A673 (cell line): Measurements from ENCODE around the gene EYS. TPM values are rescaled to one million over a fixed set of nuclear protein-coding genes. Genes with fewer than 3 reads are reported as not detected.

ENCODE experiments used
- BruUV-seq: library from RNA; stranded (reverse); fragments of 400-500 nt; replicated peaks from 2 replicates; lab custom pipeline; 2021; lab: Mats Ljungman, UMichigan
- CTCF ChIA-PET: fragments of 300-600 bp; sonication (Branson Sonifier 250); formaldehyde crosslinking; loops from one replicate; lab custom pipeline; 2022; ENCODE audit warnings: antibody characterized with exemption; lab: Charles Lee
- POLR2A ChIA-PET: fragments of 300-600 bp; sonication (Branson Sonifier 250); formaldehyde crosslinking; loops from one replicate; lab custom pipeline; 2022; ENCODE audit warnings: antibody characterized with exemption; ENCODE audit not compliant: low non-redundant PET; lab: Charles Lee
- DNase-seq: peaks from one replicate; pipeline ENCODE4 v3.0.0-alpha.2; 2015; ENCODE audit warnings: low spot score
- H3K27ac ChIP-seq: fragments of 200-600 bp; sonication (generic); 2 replicates; pipeline ENCODE4 v1.5.1; 2016; ENCODE audit warnings: mixed run types, low read depth, mild to moderate bottlenecking, mixed read lengths, antibody characterized with exemption, low read length; ENCODE audit not compliant: poor library complexity, severe bottlenecking
- H3K27me3 ChIP-seq: fragments of 200-600 bp; sonication (generic); replicated peaks from 2 replicates; pipeline ENCODE4 v1.6.1; 2017; ENCODE audit warnings: mixed run types, low read depth, mild to moderate bottlenecking, mixed read lengths, antibody characterized with exemption, low read length; ENCODE audit not compliant: insufficient read depth, poor library complexity
- H3K36me3 ChIP-seq: fragments of 200-600 bp; sonication (generic); 2 replicates; pipeline ENCODE4 v1.6.1; 2016; ENCODE audit warnings: mixed run types, mild to moderate bottlenecking, mixed read lengths, antibody characterized with exemption, low read length; ENCODE audit not compliant: insufficient read depth, poor library complexity, severe bottlenecking
- H3K4me1 ChIP-seq: fragments of 200-600 bp; sonication (generic); 2 replicates; pipeline ENCODE4 v1.6.1; 2017; ENCODE audit warnings: mixed run types, mild to moderate bottlenecking, mixed read lengths, antibody characterized with exemption, low read length; ENCODE audit not compliant: insufficient read depth, poor library complexity, severe bottlenecking
- H3K4me3 ChIP-seq: fragments of 200-600 bp; sonication (generic); 2 replicates; pipeline ENCODE4 v1.5.1; 2016; ENCODE audit warnings: low read depth, mixed run types, mild to moderate bottlenecking, mixed read lengths, low read length; ENCODE audit not compliant: poor library complexity, severe bottlenecking
- H3K9me3 ChIP-seq: fragments of 200-600 bp; sonication (generic); 2 replicates; pipeline ENCODE4 v1.6.1; 2016; ENCODE audit warnings: mixed run types, low read depth, mild to moderate bottlenecking, mixed read lengths, antibody characterized with exemption, low read length; ENCODE audit not compliant: poor library complexity, severe bottlenecking
- EZH2 ChIP-seq: fragments of 200-600 bp; sonication (generic); IDR thresholded peaks from 2 replicates; pipeline ENCODE4 v1.6.1; 2017; ENCODE audit warnings: borderline replicate concordance, low read depth, mild to moderate bottlenecking, mixed read lengths, antibody characterized with exemption, low read length; ENCODE audit not compliant: poor library complexity, severe bottlenecking
- intact Hi-C: fragments of 100-400 bp; cut with micrococcal nuclease; formaldehyde crosslinking; loops from one replicate; pipeline ENCODE4 v1.10.0; 2022; ENCODE audit not compliant: unreplicated experiment
- total RNA-seq: library from RNA; stranded (reverse); gene quantifications from 2 replicates; pipeline ENCODE4 v1.2.3, GENCODE V29; 2021
- TF ChIP-seq, protein P1 (sequence below): fragments of 300-800, 200-600 bp; sonication (generic); conservative IDR thresholded peaks from 2 replicates; pipeline ENCODE4 v1.5.1; 2017; ENCODE audit warnings: low read depth, mild to moderate bottlenecking, antibody characterized with exemption, low read length, moderate library complexity, mixed read lengths

EYS gene
- total RNA-seq, 1 experiment from 2014 or later: 0.47 TPM

DNA sequence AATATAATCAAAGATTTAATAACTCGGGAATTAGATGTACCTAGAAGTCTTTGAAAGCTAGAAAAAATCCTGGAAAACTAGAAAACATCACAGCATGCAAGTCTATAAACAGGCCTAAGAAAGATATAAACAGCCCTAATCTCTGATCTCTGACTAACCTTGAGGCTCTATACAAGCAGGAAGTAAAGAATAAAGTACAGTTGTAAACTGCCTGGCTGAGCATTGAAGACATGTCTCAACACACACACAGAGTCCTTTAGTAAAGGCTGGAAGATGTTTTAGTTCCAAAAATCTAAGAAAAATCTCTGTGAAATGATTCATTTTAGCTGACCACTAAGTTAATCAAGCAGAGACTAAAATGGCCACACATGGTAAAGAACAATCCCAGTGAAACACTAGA, 774.5 kb downstream of the EYS start:
- TF ChIP-seq EZH2: no peak
- TF ChIP-seq, protein P1, sequence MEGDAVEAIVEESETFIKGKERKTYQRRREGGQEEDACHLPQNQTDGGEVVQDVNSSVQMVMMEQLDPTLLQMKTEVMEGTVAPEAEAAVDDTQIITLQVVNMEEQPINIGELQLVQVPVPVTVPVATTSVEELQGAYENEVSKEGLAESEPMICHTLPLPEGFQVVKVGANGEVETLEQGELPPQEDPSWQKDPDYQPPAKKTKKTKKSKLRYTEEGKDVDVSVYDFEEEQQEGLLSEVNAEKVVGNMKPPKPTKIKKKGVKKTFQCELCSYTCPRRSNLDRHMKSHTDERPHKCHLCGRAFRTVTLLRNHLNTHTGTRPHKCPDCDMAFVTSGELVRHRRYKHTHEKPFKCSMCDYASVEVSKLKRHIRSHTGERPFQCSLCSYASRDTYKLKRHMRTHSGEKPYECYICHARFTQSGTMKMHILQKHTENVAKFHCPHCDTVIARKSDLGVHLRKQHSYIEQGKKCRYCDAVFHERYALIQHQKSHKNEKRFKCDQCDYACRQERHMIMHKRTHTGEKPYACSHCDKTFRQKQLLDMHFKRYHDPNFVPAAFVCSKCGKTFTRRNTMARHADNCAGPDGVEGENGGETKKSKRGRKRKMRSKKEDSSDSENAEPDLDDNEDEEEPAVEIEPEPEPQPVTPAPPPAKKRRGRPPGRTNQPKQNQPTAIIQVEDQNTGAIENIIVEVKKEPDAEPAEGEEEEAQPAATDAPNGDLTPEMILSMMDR: no peak
- DNase-seq: no peak
- H3K4me1 ChIP-seq: no peaks in the 10 kb centered on the region
- intact Hi-C loops: no loop called here
- no peaks in the 10 kb centered on the region for H3K36me3 ChIP-seq
- no peaks in the 10 kb centered on the region for H3K9me3 ChIP-seq
- no peak overlapping the region for H3K4me3 ChIP-seq
- no peaks in the 10 kb centered on the region for H3K27me3 ChIP-seq
- CTCF ChIA-PET: no interaction called here
- no peak overlapping the region for H3K27ac ChIP-seq
- POLR2A ChIA-PET: no interaction called here
- no TSS peak for BruUV-seq

DNA sequence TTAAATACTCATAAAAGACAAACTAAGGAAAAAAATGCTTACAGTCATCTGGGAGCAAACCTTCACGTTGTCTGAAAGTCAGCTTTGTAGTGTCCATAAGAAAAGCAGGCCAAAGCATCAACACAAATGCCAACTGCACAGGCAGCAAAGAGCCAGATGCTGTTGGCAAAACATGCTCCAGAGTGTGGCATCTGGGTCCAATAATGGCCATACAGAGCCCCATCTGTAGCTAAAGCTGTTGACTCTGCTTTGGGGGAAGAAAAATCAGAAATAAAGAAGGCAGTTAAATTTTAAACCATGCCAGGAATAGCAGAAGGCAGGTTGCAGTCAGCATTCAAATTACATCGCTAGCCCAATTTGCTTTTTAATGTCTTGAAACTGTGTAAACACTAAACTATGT, 776.3 kb downstream of the EYS start:
- H3K9me3 ChIP-seq: no peaks in the 10 kb centered on the region
- no TSS peak for BruUV-seq
- ChIA-PET CTCF (no interaction called here), POLR2A (no interaction called here)
- no peaks in the 10 kb centered on the region for H3K4me1 ChIP-seq
- DNase-seq: no peak
- intact Hi-C loops: no loop called here
- H3K27me3 ChIP-seq: no peaks in the 10 kb centered on the region
- no peak overlapping the region for H3K27ac ChIP-seq
- no peaks in the 10 kb centered on the region for H3K36me3 ChIP-seq
- TF ChIP-seq, protein P1: no peak
- no peak for TF ChIP-seq EZH2
- no peak overlapping the region for H3K4me3 ChIP-seq

DNA sequence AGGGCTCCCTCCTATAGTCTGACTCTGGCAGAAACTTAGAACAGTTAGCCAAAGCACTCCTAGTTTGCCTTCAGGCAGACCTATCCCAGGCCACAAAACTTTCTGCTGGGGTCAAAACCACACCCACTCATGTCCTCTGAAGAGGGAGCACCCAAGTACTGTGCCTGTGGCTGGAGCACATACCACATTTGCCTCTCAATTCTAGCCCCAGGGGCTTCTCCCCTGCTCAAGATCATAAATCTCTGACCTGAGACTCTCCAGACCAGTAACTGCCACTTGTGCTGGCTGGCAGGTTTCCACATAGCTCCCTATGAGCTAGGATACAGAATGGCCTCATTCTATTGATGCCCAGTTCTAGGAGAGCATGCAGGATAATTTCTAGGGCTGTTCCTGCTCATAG, 781.0 kb downstream of the EYS start:
- TF ChIP-seq, protein P1: no peak
- no peak for TF ChIP-seq EZH2
- Histone ChIP-seq H3K27me3 (no peaks in the 10 kb centered on the region), H3K27ac (no peak overlapping the region), H3K9me3 (no peaks in the 10 kb centered on the region), H3K36me3 (no peaks in the 10 kb centered on the region), H3K4me3 (no peak overlapping the region), H3K4me1 (no peaks in the 10 kb centered on the region)
- intact Hi-C loops: no loop called here
- CTCF ChIA-PET: no interaction called here
- POLR2A ChIA-PET: no interaction called here
- no peak for DNase-seq
- no TSS peak for BruUV-seq
